Measurements from ENCODE around the gene PIK3AP1.

- TF ChIP-seq CTCF (IDR thresholded peaks at IDR 0.05) (no peak), EZH2phosphoT487 (IDR thresholded peaks at IDR 0.05) (no peak), EZH2 (IDR thresholded peaks at IDR 0.05) (no peak)
These were observed 80.4 kb downstream of the PIK3AP1 start for GRCh38 chr10:96639899-96640298.
